Measurements from ENCODE around the gene ZNF536.
"Not testable (repeated sequence)": the region's sequence is repeated elsewhere in the genome, so short reads cannot be mapped to it uniquely, and the experiment has no call there.

The ZNF536 gene

DNA sequence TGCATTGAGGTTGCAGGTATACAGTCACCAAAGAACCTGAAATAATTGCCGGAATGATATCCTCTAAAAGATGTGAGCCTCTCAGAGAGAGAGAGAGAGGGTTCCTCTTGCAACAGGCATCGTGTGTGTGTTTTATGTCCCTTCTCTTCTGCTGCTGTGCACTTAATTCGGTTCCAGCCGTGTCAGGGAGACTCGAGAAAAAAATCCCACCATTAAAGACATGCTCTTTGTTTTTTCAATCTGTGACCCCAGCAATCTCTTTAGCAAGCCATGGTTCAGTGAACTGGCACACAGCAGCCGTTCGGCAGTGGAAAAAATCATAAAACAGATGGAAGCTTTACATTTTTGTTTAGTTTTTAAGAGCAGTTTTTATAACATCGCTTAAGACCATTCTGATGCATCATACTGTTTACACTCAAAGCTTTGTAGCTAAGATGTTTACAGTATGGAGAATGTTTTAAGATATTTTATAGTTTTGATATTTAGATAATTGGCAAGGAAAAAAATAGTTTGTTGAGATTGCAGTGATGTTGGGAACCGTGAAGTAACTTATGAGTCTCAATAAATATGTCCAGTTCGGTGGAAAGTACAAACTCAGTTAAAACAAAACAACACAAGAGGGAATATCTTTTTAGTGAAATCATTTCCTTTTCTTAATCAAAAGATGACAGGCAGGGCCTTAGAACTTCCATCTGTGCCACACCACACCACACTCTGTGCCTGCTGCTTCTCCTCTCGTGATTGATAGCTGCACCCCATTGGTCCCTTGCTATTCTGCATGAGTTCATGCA is 31.2 kb upstream of the ZNF536 start:
- in situ Hi-C loops (cut with MboI; ENCODE audit: low pct_unique_long_range_greater_than_20kb, low sequenced_read_pairs) = no loop called here
- DNase-seq = no peak

DNA sequence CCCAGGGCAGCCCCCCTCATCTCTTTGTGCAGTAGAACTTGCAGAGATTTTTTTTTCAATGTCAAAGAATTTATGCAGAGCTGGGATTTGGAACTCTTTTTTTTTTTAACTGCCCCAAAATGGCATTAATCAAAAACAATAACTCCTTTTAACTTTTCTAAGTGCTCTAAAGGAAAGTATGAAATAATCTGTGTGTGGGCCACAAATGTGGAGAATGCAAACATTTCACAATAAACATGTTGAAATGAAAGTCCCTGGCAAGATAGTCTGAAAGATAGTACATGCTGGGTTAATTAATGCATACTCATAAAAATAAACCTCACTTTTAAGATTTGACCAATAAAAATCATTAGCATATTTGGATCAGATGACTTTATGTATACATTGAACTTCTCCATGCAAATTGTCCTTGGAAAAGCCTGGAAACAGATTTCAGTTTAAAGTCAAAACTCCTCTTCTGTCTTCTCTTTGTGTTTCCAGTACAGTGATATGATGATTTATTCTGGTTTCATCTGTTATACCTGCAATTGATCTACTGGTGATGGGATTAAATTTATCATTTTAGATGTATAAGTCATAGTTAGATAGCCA is 30.5 kb upstream of the ZNF536 start:
- no peak for DNase-seq
- in situ Hi-C loops (cut with MboI; ENCODE audit: low pct_unique_long_range_greater_than_20kb, low sequenced_read_pairs) = no loop called here

DNA sequence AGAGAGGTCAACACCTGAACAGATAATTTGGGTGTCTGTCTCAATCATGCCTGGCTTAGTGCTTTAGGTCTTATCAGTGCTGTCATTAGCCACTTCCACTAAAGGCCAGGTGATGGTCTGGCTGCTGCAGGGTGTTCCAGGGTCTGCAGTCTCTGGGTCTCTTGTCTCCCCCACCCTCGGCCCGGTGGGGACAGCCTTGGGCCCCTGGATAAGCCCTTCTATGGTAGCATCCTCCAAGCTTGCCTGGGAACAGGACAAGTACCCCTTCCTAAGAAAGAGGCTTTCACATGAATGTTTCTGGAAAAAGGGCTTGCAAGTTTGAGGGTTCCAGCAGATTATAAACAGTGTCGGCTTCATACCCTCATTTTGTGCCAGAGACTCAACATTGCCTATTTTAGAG is 29.3 kb upstream of the ZNF536 start:
- no peak for DNase-seq
- in situ Hi-C loops (cut with MboI; ENCODE audit: low pct_unique_long_range_greater_than_20kb, low sequenced_read_pairs) = no loop called here

DNA sequence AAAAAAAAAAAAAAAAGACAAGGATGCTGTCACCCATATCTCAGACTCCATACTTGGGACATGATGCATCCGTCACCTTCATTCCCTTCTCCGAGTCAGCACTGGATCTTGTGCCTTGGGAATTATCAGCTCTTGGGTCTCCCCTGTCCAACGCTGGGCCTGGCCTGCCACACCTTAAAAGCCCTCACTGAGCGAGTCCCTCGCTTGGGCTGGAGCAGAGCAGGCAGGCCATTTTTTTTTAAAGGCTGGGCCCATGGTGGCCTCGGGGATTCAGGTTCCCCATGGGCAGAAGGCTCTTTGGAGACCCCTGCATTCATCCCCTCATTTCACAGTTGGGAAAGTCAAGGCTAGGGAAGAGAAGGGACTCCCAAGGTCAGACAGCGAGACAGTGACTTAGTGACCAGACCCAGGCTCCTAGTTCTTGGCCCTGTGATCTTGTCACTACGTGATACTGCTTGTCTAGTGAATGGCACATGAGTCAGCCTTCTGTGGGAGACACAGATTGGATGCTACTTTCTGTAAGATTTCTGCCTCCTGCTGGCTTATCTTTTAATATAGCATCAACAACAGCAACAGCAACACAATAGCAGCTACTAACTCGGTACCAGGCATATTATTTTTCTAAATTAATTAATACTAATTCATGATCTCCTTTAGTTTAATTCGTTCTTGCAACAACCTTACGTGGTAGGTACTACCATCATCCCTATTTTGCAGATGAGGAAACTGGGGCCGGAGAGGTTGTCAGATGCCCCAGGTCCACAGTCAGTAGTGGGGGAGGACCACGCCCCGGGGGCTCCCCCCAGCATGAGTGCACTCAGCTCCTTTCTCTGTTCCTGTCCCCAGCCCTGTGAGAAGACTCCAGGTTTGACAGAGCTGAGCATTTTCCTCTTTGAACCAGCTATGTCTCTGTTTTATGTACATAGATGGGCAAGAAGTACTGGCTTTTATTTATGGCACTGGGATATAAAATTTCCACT is 27.4 kb upstream of the ZNF536 start:
- in situ Hi-C loops (cut with MboI; ENCODE audit: low pct_unique_long_range_greater_than_20kb, low sequenced_read_pairs) = no loop called here
- no peak for DNase-seq

DNA sequence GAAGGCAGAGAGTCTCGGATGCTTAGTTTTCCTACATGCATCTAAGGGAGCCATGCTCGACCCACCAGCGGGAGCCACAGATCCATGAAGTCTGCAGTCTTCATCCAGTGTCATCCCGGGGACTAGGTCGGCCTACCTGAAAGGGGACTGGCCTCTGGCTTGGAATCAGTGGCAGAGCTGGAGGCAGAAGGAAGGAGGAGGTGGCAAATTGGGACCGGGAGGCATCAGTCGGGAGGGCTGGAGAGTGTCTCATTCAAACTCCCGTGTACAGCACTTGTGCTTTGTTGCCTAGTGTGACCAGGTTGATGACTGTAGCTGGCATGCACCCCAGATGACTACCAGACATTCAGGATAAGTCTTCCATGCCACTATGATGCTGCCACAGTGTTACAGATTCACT is 26.5 kb upstream of the ZNF536 start:
- in situ Hi-C loops (cut with MboI; ENCODE audit: low pct_unique_long_range_greater_than_20kb, low sequenced_read_pairs) = no loop called here
- DNase-seq = no peak

DNA sequence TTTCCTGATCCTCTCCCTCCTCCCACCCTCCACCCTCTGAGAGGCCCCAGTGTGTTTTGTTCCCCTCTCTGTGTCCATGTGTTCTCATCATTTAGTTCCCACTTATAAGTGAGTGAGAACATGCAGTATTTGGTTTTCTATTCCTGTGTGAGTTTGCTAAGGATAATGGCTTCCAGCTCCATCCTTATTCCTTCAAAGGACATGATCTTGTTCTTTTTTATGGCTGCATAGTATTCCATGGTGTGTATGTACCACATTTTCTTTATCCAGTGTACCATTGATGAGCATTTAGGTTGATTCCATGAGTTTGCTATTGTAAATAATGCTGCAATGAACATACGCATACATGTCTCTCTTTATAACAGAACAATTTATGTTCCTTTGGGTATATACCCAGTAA is 25.7 kb upstream of the ZNF536 start:
- in situ Hi-C loops (cut with MboI; ENCODE audit: low pct_unique_long_range_greater_than_20kb, low sequenced_read_pairs); DNase-seq: not testable (repeated sequence)

DNA sequence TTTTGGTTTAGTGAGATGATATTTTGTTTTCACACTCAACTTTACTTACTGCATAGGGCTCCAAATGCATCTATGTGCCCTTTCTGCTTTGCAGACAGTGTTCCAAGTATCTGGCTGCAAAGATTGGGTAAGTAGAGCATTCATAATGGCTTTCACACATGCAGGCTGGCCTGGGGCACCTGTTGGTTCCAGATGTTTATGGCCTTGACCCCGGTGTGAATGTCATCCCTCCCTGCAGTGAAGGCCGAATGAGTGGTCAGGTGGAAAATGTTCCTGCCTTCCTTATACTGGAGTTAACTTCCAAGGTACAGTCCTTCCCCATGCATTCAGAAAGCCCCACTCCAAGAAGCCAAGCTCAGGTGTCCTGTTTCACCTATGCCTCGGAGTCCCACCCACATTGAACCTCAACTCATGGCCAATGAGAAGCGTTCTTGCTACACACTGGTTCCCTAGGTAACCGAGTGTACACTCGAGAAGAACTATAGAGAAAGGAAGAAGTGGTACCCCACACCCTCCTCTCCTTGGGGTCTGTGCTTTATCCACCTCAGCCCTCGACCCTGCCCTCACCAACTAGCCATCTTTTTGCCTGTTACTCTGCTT is 23.0 kb upstream of the ZNF536 start:
- no peak for DNase-seq
- in situ Hi-C loops (cut with MboI; ENCODE audit: low pct_unique_long_range_greater_than_20kb, low sequenced_read_pairs) = no loop called here

DNA sequence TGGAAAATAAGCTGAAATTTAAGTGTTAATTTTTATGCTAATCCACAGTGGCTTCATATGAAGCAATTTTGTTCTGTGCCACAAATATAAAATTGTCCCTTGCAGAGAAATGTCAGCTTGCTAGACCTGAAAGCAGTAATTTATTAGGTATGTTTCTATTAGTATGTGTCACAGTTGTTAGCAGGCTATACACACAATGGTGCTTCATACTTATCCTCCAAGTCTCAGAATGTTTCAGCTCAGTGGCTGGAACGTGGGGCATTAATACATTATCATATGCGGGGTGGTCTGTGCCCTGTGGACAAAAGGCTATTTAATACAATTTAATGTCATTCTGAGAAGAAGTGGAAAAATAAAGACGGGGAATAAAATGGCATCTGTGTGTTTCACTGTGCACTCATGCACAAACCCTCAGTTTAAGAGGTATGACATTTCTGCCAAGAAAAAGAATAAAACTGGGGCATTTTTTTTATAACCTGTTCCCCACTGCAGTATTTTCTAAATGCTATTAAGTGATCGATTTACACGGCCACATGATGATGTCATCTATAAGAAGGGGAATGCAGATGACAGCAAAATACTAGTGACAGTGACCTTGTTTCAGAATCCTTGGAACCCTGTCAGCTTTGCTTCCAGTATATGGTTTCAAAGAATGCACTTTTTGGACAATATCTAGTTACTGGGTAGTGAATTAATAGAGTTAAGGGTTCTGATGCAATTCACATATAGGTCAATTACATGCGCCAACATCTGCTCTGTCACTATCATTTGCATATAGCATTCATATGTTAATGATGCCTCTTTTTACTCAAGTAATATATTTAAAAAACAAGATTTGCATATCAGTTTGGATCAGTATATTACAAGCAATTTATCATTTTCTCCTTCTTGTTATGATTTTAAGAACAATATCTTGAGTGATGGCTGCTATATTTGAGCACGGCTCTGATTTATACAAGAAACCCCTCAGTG is 21.2 kb upstream of the ZNF536 start:
- in situ Hi-C loops (cut with MboI; ENCODE audit: low pct_unique_long_range_greater_than_20kb, low sequenced_read_pairs) = no loop called here
- DNase-seq = no peak

DNA sequence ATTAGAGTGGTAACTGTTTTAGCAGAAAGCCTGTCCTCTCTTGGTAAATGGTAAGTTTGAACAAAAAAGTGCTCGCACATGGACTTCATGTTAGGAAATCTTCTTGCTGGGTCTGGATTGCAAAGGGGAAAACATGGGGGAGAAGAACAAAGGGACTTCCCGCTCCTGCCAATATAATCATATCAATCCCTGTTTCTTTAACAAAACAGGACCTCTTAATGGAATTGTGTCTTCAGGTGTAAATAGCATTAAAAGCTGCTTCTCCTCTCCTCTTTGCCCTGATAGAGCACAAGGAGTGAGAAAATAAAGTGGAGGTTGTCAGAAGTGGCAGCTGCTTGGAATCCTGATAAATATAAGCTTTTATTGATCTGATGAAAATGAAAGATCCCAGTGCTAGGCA is 20.4 kb upstream of the ZNF536 start:
- no peak for DNase-seq
- in situ Hi-C loops (cut with MboI; ENCODE audit: low pct_unique_long_range_greater_than_20kb, low sequenced_read_pairs) = no loop called here

DNA sequence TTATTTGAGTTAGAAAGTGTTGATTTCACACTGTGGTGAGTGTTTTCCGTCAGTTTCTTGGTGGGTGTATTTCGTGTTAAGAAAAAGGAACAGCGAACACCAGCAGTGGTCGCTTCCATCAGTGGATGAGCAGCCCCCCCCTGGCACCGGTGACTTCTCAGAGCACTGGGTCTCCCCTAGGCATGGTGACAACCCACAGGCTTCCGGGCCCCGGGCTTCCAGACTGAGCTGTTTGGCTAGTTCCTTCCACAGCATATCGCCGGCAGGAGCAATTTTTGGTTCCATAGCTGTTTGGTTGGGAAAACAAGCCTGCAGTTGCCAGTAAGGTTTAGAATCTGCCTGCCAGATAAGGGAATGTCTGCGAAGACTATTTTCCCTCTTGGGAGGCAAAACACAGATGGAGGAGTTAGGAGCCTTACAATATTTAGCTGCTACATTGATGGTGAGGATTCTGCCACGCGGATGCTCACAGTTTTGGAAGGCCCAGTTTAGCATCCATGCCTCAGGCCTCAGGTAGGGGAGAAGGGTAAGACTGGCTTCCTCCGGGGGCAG is 18.7 kb upstream of the ZNF536 start:
- DNase-seq = no peak
- in situ Hi-C loops (cut with MboI; ENCODE audit: low pct_unique_long_range_greater_than_20kb, low sequenced_read_pairs) = no loop called here

DNA sequence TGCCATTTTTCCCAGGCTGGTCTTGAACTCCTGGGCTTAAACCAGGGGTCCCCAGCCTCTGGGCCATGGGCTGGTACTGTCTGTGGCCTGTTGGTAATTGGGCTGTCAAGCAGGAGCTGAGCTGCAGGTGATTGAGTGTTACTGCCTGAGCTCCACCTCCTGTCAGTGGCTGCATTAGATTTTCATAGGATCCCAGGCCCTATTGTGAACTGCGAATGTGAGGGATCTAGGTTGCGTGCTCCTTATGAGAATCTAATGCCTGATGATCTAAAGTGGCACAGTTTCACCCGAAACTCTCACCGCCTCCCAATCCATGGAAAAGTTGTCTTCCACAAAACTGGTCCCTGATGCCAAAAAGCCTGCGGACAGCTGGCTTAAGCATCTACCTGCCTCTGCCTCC is 16.6 kb upstream of the ZNF536 start:
- no peak for DNase-seq
- in situ Hi-C loops (cut with MboI; ENCODE audit: low pct_unique_long_range_greater_than_20kb, low sequenced_read_pairs) = no loop called here

DNA sequence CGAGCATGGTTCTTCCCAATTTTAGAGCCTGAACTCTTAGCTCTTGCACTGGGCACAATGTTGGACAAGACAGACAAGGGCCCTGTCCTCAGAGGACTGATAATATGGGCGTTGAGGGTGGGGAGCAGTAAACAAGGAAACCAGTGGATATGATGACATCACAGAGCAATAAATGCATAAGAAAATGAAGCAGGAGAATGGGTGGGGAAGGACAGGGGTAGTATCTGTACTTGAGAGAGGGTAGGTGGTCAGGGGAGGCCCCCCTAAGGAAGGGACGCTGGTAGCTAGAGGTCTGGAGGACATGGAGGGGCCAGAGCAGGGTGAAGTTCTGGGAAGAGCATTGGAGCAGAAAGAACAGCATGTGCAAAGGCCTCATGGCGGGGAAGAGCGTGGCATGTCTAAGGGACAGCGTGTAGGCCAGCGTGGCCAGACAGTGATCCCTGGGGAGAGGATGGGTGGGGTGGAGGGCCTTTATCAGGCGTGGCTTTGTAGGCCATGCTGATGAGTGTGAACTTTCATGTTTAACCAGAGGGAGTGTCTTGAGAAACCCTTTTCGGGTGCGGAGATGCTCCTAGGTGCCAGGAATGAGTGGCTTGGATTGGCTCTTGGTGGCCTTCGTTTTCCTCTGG is 15.1 kb upstream of the ZNF536 start:
- no peak for DNase-seq
- in situ Hi-C loops (cut with MboI; ENCODE audit: low pct_unique_long_range_greater_than_20kb, low sequenced_read_pairs) = no loop called here

DNA sequence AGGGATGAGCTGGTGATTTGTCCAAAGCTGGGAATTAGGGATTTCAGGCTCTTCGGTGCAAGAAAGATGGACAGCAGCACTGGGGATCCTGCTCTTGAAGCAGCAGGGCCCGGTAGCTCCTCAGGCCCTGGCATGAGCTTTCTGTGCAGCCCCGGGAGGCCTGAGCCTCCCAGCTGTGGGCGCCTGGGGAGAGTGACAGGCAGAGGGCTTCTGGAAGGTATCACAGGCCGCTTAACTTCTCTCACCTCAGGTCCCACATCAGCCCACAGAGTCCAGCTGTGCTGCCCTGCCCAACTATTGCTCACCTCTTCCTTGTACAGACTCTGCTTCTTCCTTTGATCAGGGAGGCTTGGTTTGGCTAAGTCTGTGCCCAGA is 14.6 kb upstream of the ZNF536 start:
- in situ Hi-C loops (cut with MboI; ENCODE audit: low pct_unique_long_range_greater_than_20kb, low sequenced_read_pairs) = no loop called here
- no peak for DNase-seq

DNA sequence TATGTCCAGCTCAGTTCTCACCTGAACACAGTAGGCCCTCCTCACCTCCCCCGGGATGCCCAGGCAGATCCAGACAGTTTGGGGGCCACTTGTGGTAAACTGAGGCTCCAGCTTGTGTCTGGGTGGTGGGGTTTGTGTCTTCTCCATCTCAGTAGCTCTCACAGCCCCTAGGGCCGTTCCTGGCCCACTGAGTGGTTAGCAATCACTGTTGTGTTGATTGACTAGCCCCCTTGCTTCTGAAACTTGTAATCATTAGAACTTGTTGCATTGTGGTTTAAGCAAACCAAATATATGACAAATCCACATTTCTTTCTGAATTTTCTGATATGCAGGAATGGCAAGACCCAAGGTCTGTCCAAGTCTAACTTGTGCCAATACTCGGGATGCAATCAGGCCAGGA is 13.9 kb upstream of the ZNF536 start:
- in situ Hi-C loops (cut with MboI; ENCODE audit: low pct_unique_long_range_greater_than_20kb, low sequenced_read_pairs) = no loop called here
- DNase-seq = no peak

DNA sequence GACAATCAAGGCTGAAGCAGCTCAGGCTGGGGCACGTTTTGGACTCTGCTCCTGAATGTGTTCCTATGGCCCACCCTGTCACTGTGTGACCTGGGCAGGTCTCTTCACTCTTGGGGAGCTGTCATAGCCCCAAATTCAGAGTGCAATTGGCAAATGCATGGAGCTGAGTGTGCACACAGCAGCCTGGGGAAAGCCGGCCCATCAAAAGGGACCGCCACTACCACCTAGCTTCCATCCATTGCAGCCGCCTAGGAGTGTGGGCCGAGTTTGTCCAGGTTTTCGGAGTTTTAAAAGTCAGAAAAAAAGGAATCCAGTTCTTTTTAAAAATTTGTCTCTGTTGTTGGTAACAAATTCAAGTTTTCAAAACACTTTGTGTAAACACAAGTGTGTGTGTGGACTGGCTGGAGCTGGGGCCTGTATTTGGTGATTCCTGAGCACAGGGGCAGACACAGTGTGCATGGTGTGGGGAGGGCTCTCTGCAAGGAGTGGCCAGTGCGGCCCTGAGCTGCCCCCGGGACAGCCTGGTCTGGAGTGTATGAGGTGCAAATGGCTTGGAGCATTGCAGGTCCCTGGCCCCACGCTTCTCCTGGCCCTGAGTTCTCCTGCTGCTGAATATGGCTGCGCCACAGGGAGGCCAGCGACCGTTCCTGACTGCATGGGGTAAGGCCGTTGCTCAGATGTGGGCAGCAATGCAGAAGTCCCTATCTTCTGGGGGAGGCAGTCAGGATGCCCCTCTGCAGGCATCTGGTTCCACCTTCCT is 13.2 kb upstream of the ZNF536 start:
- in situ Hi-C loops (cut with MboI; ENCODE audit: low pct_unique_long_range_greater_than_20kb, low sequenced_read_pairs) = no loop called here

DNA sequence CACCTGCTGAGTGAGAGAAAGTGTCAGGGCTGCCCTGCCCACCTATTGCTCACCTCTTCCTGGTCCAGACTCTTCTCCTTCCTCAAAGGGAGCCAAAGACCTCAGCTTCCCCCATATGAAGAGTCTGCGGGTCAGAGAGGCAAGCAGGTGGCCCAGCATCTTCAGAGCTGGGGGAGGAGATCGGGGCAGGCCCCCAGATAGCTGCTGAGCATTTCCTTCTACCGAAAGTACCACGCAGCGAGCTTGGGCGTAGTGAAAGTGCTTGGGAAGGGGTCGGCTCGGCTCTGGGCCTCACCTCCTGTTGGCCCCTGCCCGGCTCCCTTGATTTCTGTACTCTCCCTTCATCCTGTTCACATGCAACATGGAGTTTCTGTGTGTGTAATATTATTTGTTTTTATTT is 12.2 kb upstream of the ZNF536 start:
- DNase-seq = no peak
- in situ Hi-C loops (cut with MboI; ENCODE audit: low pct_unique_long_range_greater_than_20kb, low sequenced_read_pairs) = no loop called here

More for the DNA sequence above, 13.2 kb upstream of the ZNF536 start:
- DNase-seq = no peak

Data from KBM-7 (cell line).